K562 (cell line): ENCODE measurements around the gene PEBP1. TPM values are rescaled to one million over a fixed set of nuclear protein-coding genes. Genes with fewer than 3 reads are reported as not detected.

Source experiments
- ATAC-seq: fragments of 200-7000 bp; cut with Tn5 transposase; 3 replicates; pipeline ENCODE4 v1.9.1; 2020; ENCODE audit warnings: moderate library complexity
- BruUV-seq: library from RNA; stranded (reverse); fragments of 400-500 nt; replicated peaks from 2 replicates; lab custom pipeline; 2021; lab: Mats Ljungman, UMichigan
- CTCF ChIA-PET: fragments of 300-600 bp; formaldehyde crosslinking; extraction: SDS; loops from one replicate; lab custom pipeline; 2021; ENCODE audit warnings: low intra/inter-chr PET ratio; lab: Yijun Ruan, JAX
- POLR2A ChIA-PET: fragments of 300-600, 350-650 bp; sonication (Branson Sonifier 250); formaldehyde crosslinking; extraction: SDS; loops from one replicate; lab custom pipeline; 2021; ENCODE audit warnings: antibody characterized with exemption, inconsistent platforms; lab: Yijun Ruan, JAX
- DNase-seq, 4 experiments: peaks; one replicate each; pipeline versions ENCODE4 v3.0.0 to v3.0.0-alpha.2; 2011 to 2018; ENCODE audit warnings: low spot score in 3 of 4, mixed read lengths in 3 of 4; ENCODE audit errors: extremely low read depth in 1 of 4
- FAIRE-seq: peaks from 2 replicates; lab custom pipeline; 2011; peaks lifted over from hg19 to GRCh38; lab: Jason Lieb, UNC
- H2AFZ ChIP-seq: 2 replicates; pipeline ENCODE4 v1.6.0; 2011; ENCODE audit warnings: low read depth, low read length, control low read depth, inconsistent platforms
- H3K27ac ChIP-seq: fragments of 200-600 bp; 3 replicates; pipeline ENCODE4 v1.8.0; 2011; ENCODE audit warnings: low read depth, mild to moderate bottlenecking, control low read depth, inconsistent platforms, low read length, moderate library complexity, mixed read lengths; ENCODE audit errors: extremely low read depth
- H3K27me3 ChIP-seq, 2 experiments: fragments of 300-600 bp in 1 of 2; 2 replicates in 1 of 2; 3 replicates in 1 of 2; pipeline versions ENCODE4 v1.6.0 to v1.8.0; 2011; ENCODE audit warnings: inconsistent platforms in 2 of 2, low read length in 2 of 2, mild to moderate bottlenecking in 1 of 2, mixed read lengths in 1 of 2, moderate library complexity in 1 of 2; ENCODE audit not compliant: control insufficient read depth in 2 of 2, insufficient read depth in 2 of 2
- H3K36me3 ChIP-seq: fragments of 300-600 bp; 3 replicates; pipeline ENCODE4 v1.8.0; 2011; ENCODE audit warnings: mild to moderate bottlenecking, low read length, inconsistent platforms; ENCODE audit not compliant: control insufficient read depth, insufficient read depth
- H3K4me1 ChIP-seq, 2 experiments: fragments of 200-600 bp in 1 of 2; replicated peaks in 1 of 2; 2 replicates in 1 of 2; 3 replicates in 1 of 2; pipeline versions ENCODE4 v1.5.1 to v1.8.0; 2011; ENCODE audit warnings: inconsistent platforms in 2 of 2, low read length in 2 of 2, mild to moderate bottlenecking in 1 of 2, mixed read lengths in 1 of 2, moderate library complexity in 1 of 2; ENCODE audit not compliant: control insufficient read depth in 2 of 2, insufficient read depth in 2 of 2
- H3K4me2 ChIP-seq: 2 replicates; pipeline ENCODE4 v1.6.1; 2011; ENCODE audit warnings: low read length, control low read depth, inconsistent platforms, mixed read lengths; ENCODE audit not compliant: insufficient read depth
- H3K4me3 ChIP-seq: fragments of 200-600 bp; sonication (generic), shearing (Covaris generic); 2 replicates; pipeline ENCODE4 v1.5.1; 2016; ENCODE audit warnings: control low read depth, inconsistent platforms
- H3K79me2 ChIP-seq: fragments of 200-600 bp; 3 replicates; pipeline ENCODE4 v1.8.0; 2011; ENCODE audit warnings: low read length, inconsistent platforms; ENCODE audit not compliant: control insufficient read depth, insufficient read depth
- H3K9ac ChIP-seq, 2 experiments: 2 replicates each; pipeline versions ENCODE4 v1.6.0 to v1.6.1; 2011; ENCODE audit warnings: low read depth in 2 of 2, low read length in 2 of 2, control low read depth in 1 of 2, inconsistent platforms in 1 of 2, mild to moderate bottlenecking in 1 of 2, mixed read lengths in 1 of 2; ENCODE audit not compliant: insufficient read depth in 1 of 2
- H3K9me1 ChIP-seq: one replicate; pipeline ENCODE4 v1.6.0; 2011; ENCODE audit warnings: inconsistent platforms, mild to moderate bottlenecking, low read length, moderate library complexity; ENCODE audit not compliant: control insufficient read depth, insufficient read depth
- H3K9me3 ChIP-seq: replicated peaks from 2 replicates; pipeline ENCODE4 v1.5.1; 2011; ENCODE audit warnings: low read depth, low read length, inconsistent platforms; ENCODE audit not compliant: control insufficient read depth, insufficient read depth
- H4K20me1 ChIP-seq: replicated peaks from 2 replicates; pipeline ENCODE4 v1.6.1; 2011; ENCODE audit warnings: low read length, inconsistent platforms, mixed read lengths; ENCODE audit not compliant: control insufficient read depth, insufficient read depth
- CHD2 ChIP-seq: IDR thresholded peaks from 2 replicates; pipeline ENCODE4 v1.6.1; 2011; ENCODE audit warnings: low read depth, low read length
- PRPF4 ChIP-seq: fragments of 200-400 bp; formaldehyde crosslinking; IDR thresholded peaks from one replicate; pipeline ENCODE4 v1.6.1; 2017; ENCODE audit warnings: low read length, low read depth, mild to moderate bottlenecking; ENCODE audit not compliant: insufficient read depth, poor library complexity, severe bottlenecking
- SAFB2 ChIP-seq: fragments of 200-400 bp; formaldehyde crosslinking; IDR thresholded peaks from 2 replicates; pipeline ENCODE4 v1.6.1; 2018; ENCODE audit warnings: borderline replicate concordance, low read length, low read depth, moderate library complexity; ENCODE audit not compliant: severe bottlenecking
- ZNF146 ChIP-seq: IDR thresholded peaks from one replicate; pipeline ENCODE4 v1.6.1; 2018; ENCODE audit warnings: missing compliant biosample characterization; ENCODE audit not compliant: unreplicated experiment
- WGBS: fragments of 100-300 bp; shearing (Covaris generic); methylation state at CpG from one replicate; pipeline ENCODE4 v1.1.6; 2016; ENCODE audit warnings: low coverage, mixed read lengths; ENCODE audit not compliant: insufficient coverage; ENCODE audit errors: missing lambda C conversion rate; 5-methylcytosine and 5-hydroxymethylcytosine counted together
- in situ Hi-C: fragments of 300-500 bp; cut with MboI; formaldehyde crosslinking; loops from 4 replicates; pipeline ENCODE4 v1.15.0; 2018; ENCODE audit warnings: inconsistent platforms, mixed read lengths
- intact Hi-C: fragments of 100-400 bp; cut with micrococcal nuclease; formaldehyde crosslinking; loops from 2 replicates; pipeline ENCODE4 v1.14.2; 2022
- polyA plus RNA-seq, 8 experiments: library from polyadenylated mRNA; depleted of rRNA in 4 of 8; stranded (reverse) in 5 of 8; unstranded in 3 of 8; fragments of >200 nt; fragmentation: Nextera tagmentation in 2 of 8; fragmentation: Illumina TruSeq in 1 of 8; extraction: Ambion mirVana in 2 of 8; extraction: Trizol in 1 of 8; gene quantifications; 2 replicates each; pipeline versions ENCODE4 v1.2.1 to v1.2.3, GENCODE V29; 2011 to 2014; ENCODE audit warnings: inconsistent platforms in 1 of 8, missing spikeins in 1 of 8
- total RNA-seq, 7 experiments: library from RNA; depleted of rRNA in 6 of 7; stranded (reverse); fragments of >200 nt in 6 of 7; fragmentation: Illumina TruSeq in 2 of 7; extraction: Trizol in 2 of 7; gene quantifications; 2 replicates each; pipeline versions ENCODE4 v1.2.1 to v1.2.3, GENCODE V29; 2011 to 2021; ENCODE audit warnings: low replicate concordance in 1 of 7
- TF ChIP-seq, protein P1 (sequence below): fragments of 450-650 bp; IDR thresholded peaks from 2 replicates; pipeline ENCODE4 v1.6.1; 2014; ENCODE audit warnings: low read depth, mild to moderate bottlenecking, moderate library complexity, borderline replicate concordance
- TF ChIP-seq, protein P2 (sequence below): fragments of 250-450 bp; sonication (Bioruptor Pico); IDR thresholded peaks from 2 replicates; pipeline ENCODE4 v1.5.1; 2021; ENCODE audit warnings: mild to moderate bottlenecking
- TF ChIP-seq, protein P3 (sequence below): fragments of 450-650 bp; formaldehyde crosslinking; IDR thresholded peaks from 2 replicates; pipeline ENCODE4 v1.4.0; 2020; ENCODE audit warnings: mild to moderate bottlenecking
- TF ChIP-seq, protein P4 (sequence below): sonication (generic); formaldehyde crosslinking; IDR thresholded peaks from 2 replicates; pipeline ENCODE4 v1.8.1; 2023; ENCODE audit warnings: mild to moderate bottlenecking, missing genetic modification reagents, moderate library complexity

Gene PEBP1
- total and polyA plus RNA-seq, 9 of the 15 experiments (the other 6 are each of a cell fraction or from before 2014, with no cell fraction given) = 77.3 to 207 (median 153) TPM

DNA sequence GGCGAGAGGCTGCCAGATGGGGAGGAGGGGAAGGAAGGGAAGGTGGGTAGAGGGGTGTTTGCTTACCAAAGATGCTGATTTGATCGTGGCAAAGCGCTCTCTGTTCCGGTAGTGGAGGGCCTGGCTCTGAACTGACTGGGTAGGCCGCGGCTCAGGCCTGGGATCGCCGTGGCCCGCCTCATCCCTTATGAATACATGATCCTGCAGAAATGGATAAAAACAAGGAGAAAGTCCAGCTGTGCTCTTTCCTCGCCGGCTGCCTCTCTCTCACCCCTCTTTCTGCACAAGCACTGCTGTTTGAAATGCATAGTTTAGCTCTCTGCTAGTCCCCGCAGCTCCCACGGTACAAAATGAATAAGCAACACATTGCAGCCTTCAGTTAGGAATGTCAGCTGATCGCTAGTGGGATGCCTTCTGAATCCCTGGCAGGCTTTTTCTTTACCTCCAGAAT is 53.8 kb downstream of the PEBP1 start:
- in situ Hi-C loops = loop anchor here (25.0 kb wide), 1 partner anchor 173 kb away; the partner anchor contains the start of gene TAOK3
- Histone ChIP-seq H3K9me1 (no peaks in the 10 kb centered on the region), H2AFZ (no peak overlapping the region), H3K4me3 (no peak overlapping the region), H3K4me1 (peaks cover 0 to 10% of the 10 kb centered on the region in 2 experiments; a peak in 3 of 5 replicates), H3K79me2 (no peaks in the 10 kb centered on the region), H3K4me2 (no peak overlapping the region), H4K20me1 (no peaks in the 10 kb centered on the region), H3K9me3 (no peaks in the 10 kb centered on the region), H3K27me3 (no peaks in the 10 kb centered on the region), H3K36me3 (peaks cover 38% of the 10 kb centered on the region; the same call in 1 of the 3 replicates), H3K27ac (no peak overlapping the region), H3K9ac (no peak overlapping the region)
- ATAC-seq (no peak), DNase-seq (no peak), FAIRE-seq (no peak)
- BruUV-seq = no TSS peak
- POLR2A ChIA-PET = interaction anchor here (0.7 kb wide), 1 partner anchor 29 kb away, joined by 3 read pairs; no protein-coding TSS in a partner anchor
- 92% methylated on average over 14 of the region's 14 CpGs for WGBS
- CTCF ChIA-PET = no interaction called here
- intact Hi-C loops = loop anchor here (10.0 kb wide), 1 partner anchor 315 kb away; no protein-coding TSS in a partner anchor
- TF ChIP-seq, protein P1, sequence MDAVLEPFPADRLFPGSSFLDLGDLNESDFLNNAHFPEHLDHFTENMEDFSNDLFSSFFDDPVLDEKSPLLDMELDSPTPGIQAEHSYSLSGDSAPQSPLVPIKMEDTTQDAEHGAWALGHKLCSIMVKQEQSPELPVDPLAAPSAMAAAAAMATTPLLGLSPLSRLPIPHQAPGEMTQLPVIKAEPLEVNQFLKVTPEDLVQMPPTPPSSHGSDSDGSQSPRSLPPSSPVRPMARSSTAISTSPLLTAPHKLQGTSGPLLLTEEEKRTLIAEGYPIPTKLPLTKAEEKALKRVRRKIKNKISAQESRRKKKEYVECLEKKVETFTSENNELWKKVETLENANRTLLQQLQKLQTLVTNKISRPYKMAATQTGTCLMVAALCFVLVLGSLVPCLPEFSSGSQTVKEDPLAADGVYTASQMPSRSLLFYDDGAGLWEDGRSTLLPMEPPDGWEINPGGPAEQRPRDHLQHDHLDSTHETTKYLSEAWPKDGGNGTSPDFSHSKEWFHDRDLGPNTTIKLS = no peak
- no peak for TF ChIP-seq ZNF146 (CRISPR knock-in tag)
- TF ChIP-seq SAFB2 = no peak
- TF ChIP-seq, protein P2, sequence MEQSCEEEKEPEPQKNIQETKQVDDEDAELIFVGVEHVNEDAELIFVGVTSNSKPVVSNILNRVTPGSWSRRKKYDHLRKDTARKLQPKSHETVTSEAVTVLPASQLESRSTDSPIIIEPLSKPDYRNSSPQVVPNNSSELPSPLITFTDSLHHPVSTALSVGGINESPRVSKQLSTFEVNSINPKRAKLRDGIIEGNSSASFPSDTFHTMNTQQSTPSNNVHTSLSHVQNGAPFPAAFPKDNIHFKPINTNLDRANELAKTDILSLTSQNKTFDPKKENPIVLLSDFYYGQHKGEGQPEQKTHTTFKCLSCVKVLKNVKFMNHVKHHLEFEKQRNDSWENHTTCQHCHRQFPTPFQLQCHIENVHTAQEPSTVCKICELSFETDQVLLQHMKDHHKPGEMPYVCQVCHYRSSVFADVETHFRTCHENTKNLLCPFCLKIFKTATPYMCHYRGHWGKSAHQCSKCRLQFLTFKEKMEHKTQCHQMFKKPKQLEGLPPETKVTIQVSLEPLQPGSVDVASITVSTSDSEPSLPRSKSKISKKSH = no peak
- no peak for TF ChIP-seq PRPF4
- TF ChIP-seq, protein P3, sequence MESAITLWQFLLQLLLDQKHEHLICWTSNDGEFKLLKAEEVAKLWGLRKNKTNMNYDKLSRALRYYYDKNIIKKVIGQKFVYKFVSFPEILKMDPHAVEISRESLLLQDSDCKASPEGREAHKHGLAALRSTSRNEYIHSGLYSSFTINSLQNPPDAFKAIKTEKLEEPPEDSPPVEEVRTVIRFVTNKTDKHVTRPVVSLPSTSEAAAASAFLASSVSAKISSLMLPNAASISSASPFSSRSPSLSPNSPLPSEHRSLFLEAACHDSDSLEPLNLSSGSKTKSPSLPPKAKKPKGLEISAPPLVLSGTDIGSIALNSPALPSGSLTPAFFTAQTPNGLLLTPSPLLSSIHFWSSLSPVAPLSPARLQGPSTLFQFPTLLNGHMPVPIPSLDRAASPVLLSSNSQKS (CRISPR knock-in tag) = no peak
- TF ChIP-seq, protein P4, sequence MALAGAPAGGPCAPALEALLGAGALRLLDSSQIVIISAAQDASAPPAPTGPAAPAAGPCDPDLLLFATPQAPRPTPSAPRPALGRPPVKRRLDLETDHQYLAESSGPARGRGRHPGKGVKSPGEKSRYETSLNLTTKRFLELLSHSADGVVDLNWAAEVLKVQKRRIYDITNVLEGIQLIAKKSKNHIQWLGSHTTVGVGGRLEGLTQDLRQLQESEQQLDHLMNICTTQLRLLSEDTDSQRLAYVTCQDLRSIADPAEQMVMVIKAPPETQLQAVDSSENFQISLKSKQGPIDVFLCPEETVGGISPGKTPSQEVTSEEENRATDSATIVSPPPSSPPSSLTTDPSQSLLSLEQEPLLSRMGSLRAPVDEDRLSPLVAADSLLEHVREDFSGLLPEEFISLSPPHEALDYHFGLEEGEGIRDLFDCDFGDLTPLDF (CRISPR knock-in tag) = no peak
- no peak for TF ChIP-seq CHD2
